Astrocyte (in vitro differentiated cells and primary cell): ENCODE measurements around the gene TMIGD2. TPM values are rescaled to one million over a fixed set of nuclear protein-coding genes. Genes with fewer than 3 reads are reported as not detected.
A peak's percentile ranks its signal among the peaks of the same experiment; 100 is the strongest.

ENCODE experiments used
- DNase-seq: peaks from one replicate; pipeline ENCODE4 v3.0.0-alpha.2; 2010; ENCODE audit warnings: low read depth
- FAIRE-seq: peaks from 2 replicates; lab custom pipeline; 2011; peaks lifted over from hg19 to GRCh38; lab: Jason Lieb, UNC
- H2AFZ ChIP-seq: 2 replicates; pipeline ENCODE4 v1.6.0; 2012; ENCODE audit warnings: low read depth, low read length, inconsistent platforms
- H3K27ac ChIP-seq: 2 replicates; pipeline ENCODE4 v1.5.1; 2011; ENCODE audit warnings: low read depth, low read length, inconsistent platforms
- H3K27me3 ChIP-seq: 2 replicates; pipeline ENCODE4 v1.6.0; 2011; ENCODE audit warnings: low read length, inconsistent platforms; ENCODE audit not compliant: insufficient read depth
- H3K36me3 ChIP-seq: 2 replicates; pipeline ENCODE4 v1.5.1; 2011; ENCODE audit warnings: low read length, inconsistent platforms; ENCODE audit not compliant: insufficient read depth
- H3K4me1 ChIP-seq: 2 replicates; pipeline ENCODE4 v1.5.1; 2011; ENCODE audit warnings: low read length, inconsistent platforms; ENCODE audit not compliant: insufficient read depth
- H3K4me2 ChIP-seq: 2 replicates; pipeline ENCODE4 v1.6.0; 2012; ENCODE audit warnings: low read length, inconsistent platforms
- H3K4me3 ChIP-seq: 2 replicates; pipeline ENCODE4 v1.5.1; 2011; ENCODE audit warnings: low read depth, mild to moderate bottlenecking, low read length, inconsistent platforms; ENCODE audit not compliant: insufficient read depth
- H3K79me2 ChIP-seq: 2 replicates; pipeline ENCODE4 v1.6.0; 2012; ENCODE audit warnings: mild to moderate bottlenecking, low read length, inconsistent platforms; ENCODE audit not compliant: insufficient read depth
- H3K9ac ChIP-seq: 2 replicates; pipeline ENCODE4 v1.6.0; 2012; ENCODE audit warnings: mild to moderate bottlenecking, low read length, inconsistent platforms
- H3K9me3 ChIP-seq: 2 replicates; pipeline ENCODE4 v1.5.1; 2012; ENCODE audit warnings: low read depth, mild to moderate bottlenecking, low read length, inconsistent platforms; ENCODE audit not compliant: insufficient read depth
- H4K20me1 ChIP-seq: 2 replicates; pipeline ENCODE4 v1.6.0; 2012; ENCODE audit warnings: low read length, inconsistent platforms; ENCODE audit not compliant: insufficient read depth
- H3K27ac Mint-ChIP-seq: one replicate; pipeline ENCODE4 v1.8.0; 2021; ENCODE audit warnings: mild to moderate bottlenecking, mixed read lengths; ENCODE audit not compliant: unreplicated experiment
- H3K27me3 Mint-ChIP-seq: one replicate; pipeline ENCODE4 v1.8.0; 2021; ENCODE audit warnings: low read depth, mixed read lengths; ENCODE audit not compliant: unreplicated experiment
- H3K36me3 Mint-ChIP-seq: one replicate; pipeline ENCODE4 v1.8.0; 2021; ENCODE audit warnings: low read depth, mixed read lengths; ENCODE audit not compliant: unreplicated experiment
- H3K4me1 Mint-ChIP-seq: one replicate; pipeline ENCODE4 v1.8.0; 2021; ENCODE audit warnings: low read depth, mixed read lengths; ENCODE audit not compliant: unreplicated experiment
- H3K4me3 Mint-ChIP-seq: one replicate; pipeline ENCODE4 v1.8.0; 2021; ENCODE audit warnings: mild to moderate bottlenecking, moderate library complexity, mixed read lengths; ENCODE audit not compliant: unreplicated experiment
- H3K9me3 Mint-ChIP-seq: one replicate; pipeline ENCODE4 v1.8.0; 2021; ENCODE audit warnings: mild to moderate bottlenecking, mixed read lengths; ENCODE audit not compliant: unreplicated experiment
- EZH2 ChIP-seq: IDR thresholded peaks from 2 replicates; pipeline ENCODE4 v1.6.1; 2012; ENCODE audit warnings: mild to moderate bottlenecking, low read length, inconsistent platforms; ENCODE audit not compliant: insufficient read depth
- total RNA-seq: library from RNA; stranded (reverse); gene quantifications from 2 replicates; pipeline ENCODE4 v1.2.1, GENCODE V29; 2021
- TF ChIP-seq, protein P1 (sequence below): IDR thresholded peaks from 2 replicates; pipeline ENCODE4 v1.5.1; 2011; ENCODE audit warnings: low read depth, mild to moderate bottlenecking, inconsistent platforms, low read length, moderate library complexity; ENCODE audit not compliant: insufficient read depth

The TMIGD2 gene
- total RNA-seq, 1 donor from 2014 or later = not detected

DNA sequence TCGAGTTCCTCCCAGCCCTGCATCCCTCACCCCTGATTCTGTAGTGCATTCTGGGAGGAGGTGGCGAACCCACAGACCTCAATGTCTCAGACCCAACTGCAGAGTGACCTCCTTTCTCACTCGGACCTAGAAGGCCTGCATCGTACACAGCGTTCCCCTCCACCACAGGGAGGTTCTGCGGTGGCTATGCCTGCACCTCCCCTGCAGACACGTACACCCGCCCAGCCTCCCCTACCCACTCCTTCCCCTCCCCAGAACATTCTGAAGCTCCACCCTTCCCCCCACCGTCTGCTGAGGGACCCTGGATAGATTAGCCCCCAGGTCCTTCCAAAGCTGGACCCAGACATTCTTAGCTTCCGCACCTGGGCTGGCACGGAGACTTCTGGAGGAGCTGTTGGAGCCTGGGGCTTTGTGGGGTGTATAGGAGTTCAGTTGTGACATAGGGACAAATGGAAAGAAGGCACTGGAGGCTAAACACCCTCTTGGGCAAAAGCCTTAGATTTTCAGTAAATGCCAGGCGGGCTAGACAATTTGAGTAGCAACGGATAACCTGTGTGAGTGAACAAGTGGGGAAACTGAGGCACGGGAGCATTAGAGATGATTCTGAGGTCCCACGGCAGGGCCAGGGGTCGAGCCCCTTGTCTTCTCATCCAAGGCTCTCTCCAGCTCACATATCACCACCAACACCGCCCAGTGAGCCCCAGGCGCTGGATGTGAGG, 1.8 kb upstream of the TMIGD2 start:
- DNase-seq (no peak), FAIRE-seq (no peak)
- Histone ChIP-seq H3K79me2 (no peaks in the 10 kb centered on the region), H4K20me1 (no peaks in the 10 kb centered on the region), H3K9me3 (no peaks in the 10 kb centered on the region), H3K4me3 (no peak overlapping the region), H3K4me2 (peak overlapping the region; percentile 80), H3K9ac (no peak overlapping the region), H3K27me3 (no peaks in the 10 kb centered on the region), H3K36me3 (no peaks in the 10 kb centered on the region), H2AFZ (peak overlapping the region; percentile 76), H3K4me1 (no peaks in the 10 kb centered on the region), H3K27ac (no peak overlapping the region)
- Mint-ChIP-seq H3K27ac (peak overlapping the region; percentile 41), H3K36me3 (peaks cover 2% of the 10 kb centered on the region), H3K4me3 (peak overlapping the region; percentile 81), H3K27me3 (peaks cover 6% of the 10 kb centered on the region), H3K9me3 (no peaks in the 10 kb centered on the region), H3K4me1 (peaks cover 2% of the 10 kb centered on the region)
- no peak for TF ChIP-seq EZH2
- TF ChIP-seq, protein P1, sequence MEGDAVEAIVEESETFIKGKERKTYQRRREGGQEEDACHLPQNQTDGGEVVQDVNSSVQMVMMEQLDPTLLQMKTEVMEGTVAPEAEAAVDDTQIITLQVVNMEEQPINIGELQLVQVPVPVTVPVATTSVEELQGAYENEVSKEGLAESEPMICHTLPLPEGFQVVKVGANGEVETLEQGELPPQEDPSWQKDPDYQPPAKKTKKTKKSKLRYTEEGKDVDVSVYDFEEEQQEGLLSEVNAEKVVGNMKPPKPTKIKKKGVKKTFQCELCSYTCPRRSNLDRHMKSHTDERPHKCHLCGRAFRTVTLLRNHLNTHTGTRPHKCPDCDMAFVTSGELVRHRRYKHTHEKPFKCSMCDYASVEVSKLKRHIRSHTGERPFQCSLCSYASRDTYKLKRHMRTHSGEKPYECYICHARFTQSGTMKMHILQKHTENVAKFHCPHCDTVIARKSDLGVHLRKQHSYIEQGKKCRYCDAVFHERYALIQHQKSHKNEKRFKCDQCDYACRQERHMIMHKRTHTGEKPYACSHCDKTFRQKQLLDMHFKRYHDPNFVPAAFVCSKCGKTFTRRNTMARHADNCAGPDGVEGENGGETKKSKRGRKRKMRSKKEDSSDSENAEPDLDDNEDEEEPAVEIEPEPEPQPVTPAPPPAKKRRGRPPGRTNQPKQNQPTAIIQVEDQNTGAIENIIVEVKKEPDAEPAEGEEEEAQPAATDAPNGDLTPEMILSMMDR = no peak

- no peaks in the 10 kb centered on the region for H3K36me3 ChIP-seq
- no peaks in the 10 kb centered on the region for H3K27me3 ChIP-seq
- H3K36me3 Mint-ChIP-seq = peaks cover 2% of the 10 kb centered on the region
- H3K9me3 Mint-ChIP-seq = no peaks in the 10 kb centered on the region
- H3K4me1 ChIP-seq = no peaks in the 10 kb centered on the region
- no peak overlapping the region for H3K27ac Mint-ChIP-seq
- no peak overlapping the region for H2AFZ ChIP-seq
- H3K4me2 ChIP-seq = no peak overlapping the region
- no peaks in the 10 kb centered on the region for H4K20me1 ChIP-seq
- H3K4me1 Mint-ChIP-seq = peaks cover 2% of the 10 kb centered on the region
- no peak overlapping the region for H3K9ac ChIP-seq
- DNase-seq (no peak), FAIRE-seq (no peak)
- TF ChIP-seq, protein P1 = no peak
- no peak for TF ChIP-seq EZH2
- H3K4me3 ChIP-seq = no peak overlapping the region
- no peaks in the 10 kb centered on the region for H3K9me3 ChIP-seq
- H3K27ac ChIP-seq = no peak overlapping the region
- peaks cover 6% of the 10 kb centered on the region for H3K27me3 Mint-ChIP-seq
- no peaks in the 10 kb centered on the region for H3K79me2 ChIP-seq
- no peak overlapping the region for H3K4me3 Mint-ChIP-seq
Measured at GRCh38 chr19:4301590-4302242, 473 bp downstream of the TMIGD2 start.

- H3K4me2 ChIP-seq = no peak overlapping the region
- no peak overlapping the region for H3K9ac ChIP-seq
- no peaks in the 10 kb centered on the region for H4K20me1 ChIP-seq
- Mint-ChIP-seq H3K36me3 (no peaks in the 10 kb centered on the region), H3K4me1 (peaks cover 2% of the 10 kb centered on the region), H3K27me3 (peaks cover 7% of the 10 kb centered on the region), H3K27ac (no peak overlapping the region), H3K4me3 (no peak overlapping the region), H3K9me3 (no peaks in the 10 kb centered on the region)
- H3K27me3 ChIP-seq = peaks cover 6% of the 10 kb centered on the region
- FAIRE-seq (no peak), DNase-seq (no peak)
- H3K36me3 ChIP-seq = no peaks in the 10 kb centered on the region
- no peak overlapping the region for H2AFZ ChIP-seq
- H3K4me3 ChIP-seq = no peak overlapping the region
- no peaks in the 10 kb centered on the region for H3K79me2 ChIP-seq
- no peak for TF ChIP-seq EZH2
- TF ChIP-seq, protein P1 = no peak
- no peaks in the 10 kb centered on the region for H3K4me1 ChIP-seq
- H3K27ac ChIP-seq = no peak overlapping the region
- no peaks in the 10 kb centered on the region for H3K9me3 ChIP-seq
Measured at GRCh38 chr19:4300589-4300988, 1.6 kb downstream of the TMIGD2 start.
